HG03196 (cell line): ENCODE data around the gene PNCK.
"Not testable (repeated sequence)": the region's sequence is repeated elsewhere in the genome, so short reads cannot be mapped to it uniquely, and the experiment has no call there.

Experiments
- ATAC-seq: cut with Tn5 transposase; IDR thresholded peaks from one replicate; pipeline ENCODE4 v1.9.1; 2021; ENCODE audit not compliant: unreplicated experiment

The PNCK gene

GRCh38 chrX:153699210-153699783 lies 25.7 kb upstream of the PNCK start:
- not testable (repeated sequence) for ATAC-seq

GRCh38 chrX:153697924-153698865 lies 24.6 kb upstream of the PNCK start:
- no peak for ATAC-seq

- not testable (repeated sequence) for ATAC-seq
Measured at GRCh38 chrX:153696986-153697722, 23.5 kb upstream of the PNCK start.

- not testable (repeated sequence) for ATAC-seq
Measured at GRCh38 chrX:153696538-153696937, 22.9 kb upstream of the PNCK start.

DNA sequence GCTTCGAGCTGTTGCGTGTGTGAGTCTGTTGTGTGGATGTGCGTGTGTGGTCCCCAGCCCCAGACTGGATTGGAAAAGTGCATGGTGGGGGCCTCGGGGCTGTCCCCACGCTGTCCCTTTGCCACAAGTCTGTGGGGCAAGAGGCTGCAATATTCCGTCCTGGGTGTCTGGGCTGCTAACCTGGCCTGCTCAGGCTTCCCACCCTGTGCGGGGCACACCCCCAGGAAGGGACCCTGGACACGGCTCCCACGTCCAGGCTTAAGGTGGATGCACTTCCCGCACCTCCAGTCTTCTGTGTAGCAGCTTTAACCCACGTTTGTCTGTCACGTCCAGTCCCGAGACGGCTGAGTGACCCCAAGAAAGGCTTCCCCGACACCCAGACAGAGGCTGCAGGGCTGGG lies 22.5 kb upstream of the PNCK start:
- no peak for ATAC-seq

GRCh38 chrX:153694687-153695270 lies 21.2 kb upstream of the PNCK start:
- no peak for ATAC-seq

- not testable (repeated sequence) for ATAC-seq
Measured at GRCh38 chrX:153694256-153694655, 20.6 kb upstream of the PNCK start.

DNA sequence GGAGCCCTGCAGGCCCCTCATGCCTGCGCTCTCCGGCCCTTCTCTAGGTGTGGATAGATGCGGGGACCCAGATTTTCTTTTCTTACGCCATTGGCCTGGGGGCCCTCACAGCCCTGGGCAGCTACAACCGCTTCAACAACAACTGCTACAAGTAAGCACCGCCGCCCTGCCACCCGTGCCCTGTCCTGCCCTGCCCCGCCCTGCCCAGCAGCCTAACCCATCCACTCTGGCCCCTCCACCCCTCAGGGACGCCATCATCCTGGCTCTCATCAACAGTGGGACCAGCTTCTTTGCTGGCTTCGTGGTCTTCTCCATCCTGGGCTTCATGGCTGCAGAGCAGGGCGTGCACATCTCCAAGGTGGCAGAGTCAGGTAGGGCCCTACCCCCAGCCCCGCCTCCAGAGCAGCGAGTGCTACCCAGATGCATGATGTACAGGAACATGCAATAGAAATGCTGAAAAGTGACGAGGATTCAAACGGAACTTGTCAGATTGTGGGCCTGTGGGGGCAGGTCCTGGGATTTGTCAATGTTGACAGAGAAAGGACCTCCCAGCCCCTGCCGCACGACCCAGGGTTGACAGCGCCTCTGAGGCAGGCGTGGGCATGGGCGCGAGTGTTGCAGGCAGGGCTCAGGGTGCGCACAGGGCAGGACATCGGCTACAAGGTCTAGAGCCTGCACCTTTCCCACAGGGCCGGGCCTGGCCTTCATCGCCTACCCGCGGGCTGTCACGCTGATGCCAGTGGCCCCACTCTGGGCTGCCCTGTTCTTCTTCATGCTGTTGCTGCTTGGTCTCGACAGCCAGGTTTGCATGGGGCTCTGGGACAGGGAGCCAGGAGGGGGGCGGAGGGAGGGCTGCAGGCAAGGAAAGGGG lies 19.8 kb upstream of the PNCK start:
- no peak for ATAC-seq

- no peak for ATAC-seq
Measured at GRCh38 chrX:153692611-153693156, 19.1 kb upstream of the PNCK start.

DNA sequence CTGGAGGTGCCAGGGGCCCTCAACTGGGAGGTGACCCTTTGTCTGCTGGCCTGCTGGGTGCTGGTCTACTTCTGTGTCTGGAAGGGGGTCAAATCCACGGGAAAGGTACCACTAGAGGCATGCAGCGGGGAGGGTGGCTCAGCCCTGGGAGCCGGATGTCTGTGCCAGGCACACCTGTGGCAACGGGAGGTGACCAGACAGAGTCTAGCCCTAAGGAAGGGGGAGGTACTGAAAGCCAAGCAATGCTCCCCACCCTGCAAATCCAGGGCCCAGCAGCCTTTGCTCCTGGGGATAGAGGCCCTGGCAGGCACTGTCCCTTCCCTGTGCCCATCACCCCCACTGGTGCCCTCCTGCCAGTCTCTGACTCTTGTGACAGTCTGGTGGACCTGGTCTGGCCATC lies 18.4 kb upstream of the PNCK start:
- no peak for ATAC-seq

DNA sequence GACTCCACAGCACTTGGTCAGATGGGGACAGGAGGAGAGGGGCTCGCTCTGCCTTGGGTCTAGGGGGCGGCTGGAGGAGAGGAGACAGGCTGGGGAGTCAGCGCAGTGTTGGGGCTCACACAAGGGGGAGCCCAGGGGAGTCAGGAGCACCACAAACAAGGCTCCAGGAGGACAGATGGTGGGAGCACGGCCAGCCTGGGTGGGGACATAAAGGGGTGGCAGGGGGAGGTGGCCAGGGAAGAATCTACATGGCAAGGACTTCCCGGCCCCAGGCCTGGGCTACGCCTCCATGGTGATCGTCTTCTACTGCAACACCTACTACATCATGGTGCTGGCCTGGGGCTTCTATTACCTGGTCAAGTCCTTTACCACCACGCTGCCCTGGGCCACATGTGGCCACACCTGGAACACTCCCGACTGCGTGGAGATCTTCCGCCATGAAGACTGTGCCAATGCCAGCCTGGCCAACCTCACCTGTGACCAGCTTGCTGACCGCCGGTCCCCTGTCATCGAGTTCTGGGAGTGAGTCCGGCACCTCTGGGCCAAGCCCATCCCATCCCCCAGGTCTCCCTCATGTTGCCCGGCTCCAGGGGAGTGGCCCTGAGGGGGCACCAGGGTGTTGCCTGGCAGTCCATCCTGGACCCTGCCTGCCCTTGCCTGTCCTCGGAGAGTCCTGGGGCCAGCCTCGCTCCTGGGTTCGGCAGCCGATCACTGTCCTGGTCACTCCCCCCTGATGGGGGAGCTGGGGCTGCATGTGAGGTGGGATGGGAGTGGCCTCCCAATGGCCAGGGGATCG lies 17.6 kb upstream of the PNCK start:
- ATAC-seq = not testable (repeated sequence)

GRCh38 chrX:153690466-153690865 lies 16.9 kb upstream of the PNCK start:
- no peak for ATAC-seq

DNA sequence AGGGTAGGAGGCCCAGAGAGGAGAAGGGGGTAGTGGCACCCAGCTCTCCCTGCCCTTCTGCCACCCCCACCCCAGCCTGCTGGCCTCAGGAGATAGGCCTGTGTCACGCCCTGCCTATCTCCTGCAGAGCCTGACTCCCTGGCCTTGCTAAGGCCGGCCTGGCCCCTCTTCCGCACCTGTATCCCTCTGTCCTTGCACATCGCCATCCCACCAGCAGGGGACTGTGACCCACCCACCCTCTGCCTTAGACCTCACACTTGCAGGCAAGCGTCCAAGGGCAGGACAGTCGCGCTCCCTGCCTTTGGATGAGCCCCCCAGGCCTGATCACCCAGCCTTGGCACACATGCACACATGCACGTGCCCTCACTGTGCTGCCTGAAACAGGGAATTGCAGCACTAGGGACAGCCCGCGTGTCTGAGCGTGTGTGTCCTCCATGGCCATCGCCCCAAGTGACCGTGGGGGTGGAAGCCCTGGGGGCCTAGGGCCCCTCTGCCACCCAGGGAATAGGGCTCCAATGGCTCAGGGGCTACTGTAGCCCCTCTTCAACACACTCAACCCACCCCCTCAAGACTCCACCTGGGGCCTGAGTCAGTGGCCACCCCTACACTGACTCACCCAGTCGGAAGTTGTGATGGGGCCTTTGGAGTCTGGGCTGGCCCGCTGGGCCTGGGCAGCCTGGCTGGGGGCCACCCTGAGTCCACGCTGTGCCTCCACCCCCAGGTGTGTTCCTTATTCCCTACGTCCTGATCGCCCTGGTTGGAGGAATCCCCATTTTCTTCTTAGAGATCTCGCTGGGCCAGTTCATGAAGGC lies 16.2 kb upstream of the PNCK start:
- ATAC-seq = no peak

DNA sequence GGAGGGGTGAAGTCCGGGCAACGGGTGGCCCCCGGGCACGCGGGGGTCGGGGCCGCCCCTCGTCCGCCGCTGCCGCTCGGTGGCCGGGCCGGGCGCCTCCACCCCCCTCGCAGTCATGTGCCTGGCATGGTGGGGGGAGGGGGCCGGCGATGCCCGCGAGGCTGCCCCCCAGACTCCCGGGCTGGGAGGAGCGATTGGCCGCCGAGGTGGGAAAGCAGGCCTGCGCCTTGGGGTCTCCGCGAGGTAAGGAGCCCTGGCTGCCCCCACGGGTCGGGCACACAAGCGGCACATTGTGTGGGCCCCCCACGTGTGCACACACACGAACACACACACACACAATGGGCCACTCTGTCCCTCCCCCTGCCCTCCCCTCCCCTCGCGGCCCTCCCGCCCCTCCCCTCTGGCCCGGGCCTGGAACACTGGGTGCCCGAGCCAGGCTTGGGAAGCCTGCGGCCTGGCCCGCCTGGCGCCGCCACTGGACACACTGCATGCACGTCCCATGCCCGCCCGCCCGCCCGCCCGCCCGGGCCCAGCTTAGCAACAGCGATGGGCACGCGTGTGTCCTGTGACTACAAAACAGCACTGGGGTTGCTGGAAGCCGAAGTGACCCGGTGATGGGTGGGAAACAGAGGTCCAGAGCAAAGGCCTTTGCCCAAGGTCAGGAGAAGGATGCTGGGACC lies 15.4 kb upstream of the PNCK start:
- ATAC-seq = no peak

- no peak for ATAC-seq
Measured at GRCh38 chrX:153688506-153688905, 14.9 kb upstream of the PNCK start.

DNA sequence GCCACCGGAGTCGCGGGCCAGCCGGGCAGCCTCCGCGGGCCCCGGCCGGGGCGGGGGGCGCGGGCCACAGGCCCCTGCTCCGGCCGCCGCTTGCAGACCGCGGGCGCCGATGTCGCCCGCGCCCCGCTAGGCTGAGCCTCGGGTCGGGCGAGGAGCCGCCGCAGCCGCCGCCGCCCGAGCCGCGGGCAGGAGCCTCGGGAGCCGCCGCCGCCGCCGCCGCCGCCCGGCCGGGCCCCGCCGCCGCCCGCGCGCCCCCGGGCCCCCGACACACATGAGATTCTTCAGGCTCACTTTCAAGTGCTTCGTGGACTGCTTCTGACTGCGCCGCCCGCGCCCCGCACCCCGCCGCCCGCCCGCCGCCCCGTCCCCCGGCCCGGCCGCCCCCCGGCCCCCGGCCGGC lies 14.5 kb upstream of the PNCK start:
- no peak for ATAC-seq

- no peak for ATAC-seq
Measured at GRCh38 chrX:153687121-153688039, 13.8 kb upstream of the PNCK start, which contains the start of gene SLC6A8. Gene SLC6A8 (plus strand): TSS chrX:153687926. CDS start chrX:153688575, 649 bp downstream.
